Mesenchymal stem cell (in vitro differentiated cells and primary cell): ENCODE results near the gene LRP1B.
A peak's percentile ranks its signal among the peaks of the same experiment; 100 is the strongest.

Experiments
- DNase-seq: peaks from one replicate; pipeline ENCODE4 v3.0.0-alpha.2; 2013
- H2AFZ ChIP-seq: one replicate; pipeline ENCODE4 v1.6.1; 2013; ENCODE audit warnings: low read depth, mild to moderate bottlenecking, control low read depth, inconsistent platforms, low read length, moderate library complexity
- H2AK5ac ChIP-seq: 2 replicates; pipeline ENCODE4 v1.6.1; 2013; ENCODE audit warnings: low read length, moderate library complexity, mild to moderate bottlenecking, inconsistent platforms; ENCODE audit not compliant: severe bottlenecking
- H2BK120ac ChIP-seq: one replicate; pipeline ENCODE4 v1.6.1; 2013; ENCODE audit warnings: low read depth, mild to moderate bottlenecking, inconsistent platforms, low read length, moderate library complexity
- H2BK12ac ChIP-seq, 2 experiments: one replicate each; pipeline ENCODE4 v1.6.1; 2013; ENCODE audit warnings: inconsistent platforms in 2 of 2, low read length in 2 of 2, mild to moderate bottlenecking in 2 of 2, moderate library complexity in 2 of 2, control low read depth in 1 of 2
- H2BK15ac ChIP-seq: one replicate; pipeline ENCODE4 v1.6.1; 2013; ENCODE audit warnings: mild to moderate bottlenecking, low read depth, inconsistent platforms; ENCODE audit not compliant: poor library complexity, severe bottlenecking
- H2BK5ac ChIP-seq: 2 replicates; pipeline ENCODE4 v1.6.1; 2013; ENCODE audit warnings: low read depth, mild to moderate bottlenecking, low read length, control low read depth, inconsistent platforms; ENCODE audit not compliant: poor library complexity, severe bottlenecking
- H3K14ac ChIP-seq, 2 experiments: one replicate each; pipeline ENCODE4 v1.6.1; 2013; ENCODE audit warnings: inconsistent platforms in 2 of 2, low read length in 2 of 2, control low read depth in 1 of 2, mild to moderate bottlenecking in 1 of 2, moderate library complexity in 1 of 2
- H3K18ac ChIP-seq, 2 experiments: one replicate each; pipeline ENCODE4 v1.6.1; 2013; ENCODE audit warnings: inconsistent platforms in 2 of 2, low read length in 2 of 2, control low read depth in 1 of 2, low read depth in 1 of 2, mild to moderate bottlenecking in 1 of 2
- H3K23ac ChIP-seq, 2 experiments: one replicate each; pipeline ENCODE4 v1.6.1; 2013; ENCODE audit warnings: inconsistent platforms in 2 of 2, low read length in 2 of 2, mild to moderate bottlenecking in 2 of 2, moderate library complexity in 2 of 2, control low read depth in 1 of 2
- H3K27ac ChIP-seq: 2 replicates; pipeline ENCODE4 v1.5.1; 2013; ENCODE audit warnings: mild to moderate bottlenecking, moderate library complexity, low read length, control low read depth, inconsistent platforms; ENCODE audit not compliant: poor library complexity, severe bottlenecking
- H3K27me3 ChIP-seq, 2 experiments: 2 replicates each; pipeline versions ENCODE4 v1.6.1 to v1.7.0; 2013; ENCODE audit warnings: low read length in 2 of 2, mild to moderate bottlenecking in 2 of 2, moderate library complexity in 2 of 2, control low read depth in 1 of 2, inconsistent platforms in 1 of 2; ENCODE audit not compliant: control insufficient read depth in 1 of 2, insufficient read depth in 1 of 2
- H3K36me3 ChIP-seq, 2 experiments: 2 replicates each; pipeline versions ENCODE4 v1.6.1 to v1.7.0; 2013; ENCODE audit warnings: low read length in 2 of 2, control low read depth in 1 of 2, inconsistent platforms in 1 of 2, low read depth in 1 of 2, mild to moderate bottlenecking in 1 of 2; ENCODE audit not compliant: insufficient read depth in 2 of 2, control insufficient read depth in 1 of 2
- H3K4ac ChIP-seq, 2 experiments: one replicate each; pipeline ENCODE4 v1.6.1; 2013; ENCODE audit warnings: inconsistent platforms in 2 of 2, low read length in 2 of 2, mild to moderate bottlenecking in 2 of 2, moderate library complexity in 2 of 2, control low read depth in 1 of 2, low read depth in 1 of 2
- H3K4me1 ChIP-seq: 2 replicates; pipeline ENCODE4 v1.6.1; 2013; ENCODE audit warnings: low read depth, low read length, control low read depth; ENCODE audit not compliant: control insufficient read depth, insufficient read depth
- H3K4me2 ChIP-seq: 2 replicates; pipeline ENCODE4 v1.6.1; 2013; ENCODE audit warnings: low read length, mild to moderate bottlenecking, inconsistent platforms; ENCODE audit not compliant: poor library complexity, severe bottlenecking
- H3K4me3 ChIP-seq, 2 experiments: 2 replicates each; pipeline versions ENCODE4 v1.5.1 to v1.7.0; 2013; ENCODE audit warnings: low read length in 2 of 2, mild to moderate bottlenecking in 2 of 2, control low read depth in 1 of 2, low read depth in 1 of 2; ENCODE audit not compliant: insufficient read depth in 1 of 2
- H3K79me1 ChIP-seq: replicated peaks from 2 replicates; pipeline ENCODE4 v1.6.1; 2013; ENCODE audit warnings: mild to moderate bottlenecking, control low read depth, low read length, inconsistent platforms; ENCODE audit not compliant: poor library complexity, severe bottlenecking
- H3K9ac ChIP-seq: 2 replicates; pipeline ENCODE4 v1.7.0; 2013; ENCODE audit warnings: mild to moderate bottlenecking, low read length, moderate library complexity
- H3K9me3 ChIP-seq: 2 replicates; pipeline ENCODE4 v1.7.0; 2013; ENCODE audit warnings: mild to moderate bottlenecking, low read length; ENCODE audit not compliant: control insufficient read depth
- H4K8ac ChIP-seq: one replicate; pipeline ENCODE4 v1.6.1; 2013; ENCODE audit warnings: inconsistent platforms, mild to moderate bottlenecking, low read length, moderate library complexity
- H4K91ac ChIP-seq: one replicate; pipeline ENCODE4 v1.6.1; 2013; ENCODE audit warnings: mild to moderate bottlenecking, low read length, inconsistent platforms
- WGBS: methylation state at CpG from one replicate; pipeline ENCODE4 v1.1.7; 2013; ENCODE audit warnings: mixed read lengths; 5-methylcytosine and 5-hydroxymethylcytosine counted together

Gene LRP1B

DNA sequence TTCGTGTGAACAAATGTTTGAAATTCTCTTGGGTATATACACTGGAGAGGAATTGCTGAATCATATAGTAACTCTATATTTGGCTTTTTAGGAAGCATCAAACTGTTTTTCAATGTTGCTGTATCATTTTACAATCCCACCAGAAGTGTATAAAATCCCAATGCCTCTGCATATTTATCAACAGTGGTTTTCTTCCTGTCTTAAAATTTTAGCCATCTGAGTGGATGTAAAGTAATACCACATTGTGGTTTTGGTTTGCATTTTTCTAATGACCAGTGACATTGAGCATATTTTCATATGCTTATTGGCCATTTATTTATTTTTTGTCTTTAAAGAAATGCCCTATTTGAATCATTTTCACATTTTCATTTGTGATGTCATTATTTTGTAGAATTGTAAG is 22.8 kb upstream of the LRP1B start:
- H3K4me3 ChIP-seq, result no peak overlapping the region
- DNase-seq, result no peak
- H3K18ac ChIP-seq, result no peak overlapping the region
- no peaks in the 10 kb centered on the region for H3K79me1 ChIP-seq
- H4K91ac ChIP-seq, result no peak overlapping the region
- H3K4me1 ChIP-seq, result no peaks in the 10 kb centered on the region
- no peak overlapping the region for H3K23ac ChIP-seq
- no peaks in the 10 kb centered on the region for H3K9me3 ChIP-seq
- no peak overlapping the region for H3K14ac ChIP-seq
- H3K9ac ChIP-seq, result no peak overlapping the region
- no peak overlapping the region for H2AK5ac ChIP-seq
- no peak overlapping the region for H2BK12ac ChIP-seq
- H3K27me3 ChIP-seq, result no peaks in the 10 kb centered on the region
- H3K27ac ChIP-seq, result no peak overlapping the region
- no peaks in the 10 kb centered on the region for H3K36me3 ChIP-seq
- 71% methylated on average over 1 of the region's 1 CpG for WGBS
- H2BK15ac ChIP-seq, result no peak overlapping the region
- no peak overlapping the region for H4K8ac ChIP-seq
- no peak overlapping the region for H2BK120ac ChIP-seq
- H3K4ac ChIP-seq, result no peak overlapping the region
- H2AFZ ChIP-seq, result no peak overlapping the region
- H2BK5ac ChIP-seq, result no peak overlapping the region
- H3K4me2 ChIP-seq, result no peak overlapping the region

DNA sequence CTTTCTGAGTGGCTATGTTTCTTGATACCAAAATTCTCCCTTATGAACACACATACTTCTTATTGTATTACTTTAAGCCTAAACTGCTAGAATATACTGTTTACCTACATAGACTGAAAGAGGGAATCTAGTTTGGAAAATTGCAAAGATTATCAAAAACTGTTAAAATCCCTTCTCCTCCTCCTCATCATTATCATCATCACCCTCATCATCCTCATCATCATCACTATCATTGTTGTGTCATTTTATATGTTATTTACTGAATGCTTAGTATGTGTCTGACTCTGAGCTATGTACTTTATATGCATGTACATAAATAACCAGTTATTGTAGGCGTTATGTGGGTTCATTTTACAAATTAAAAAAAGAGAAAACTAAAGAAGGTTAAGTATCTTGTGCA is 19.6 kb upstream of the LRP1B start:
- no peak overlapping the region for H3K18ac ChIP-seq
- H3K9me3 ChIP-seq, result no peaks in the 10 kb centered on the region
- H2BK15ac ChIP-seq, result no peak overlapping the region
- H3K9ac ChIP-seq, result no peak overlapping the region
- H3K4me3 ChIP-seq, result no peak overlapping the region
- H3K27me3 ChIP-seq, result no peaks in the 10 kb centered on the region
- no peak overlapping the region for H2AK5ac ChIP-seq
- H3K36me3 ChIP-seq, result no peaks in the 10 kb centered on the region
- no peak overlapping the region for H3K4ac ChIP-seq
- no peak overlapping the region for H3K27ac ChIP-seq
- no peak overlapping the region for H4K91ac ChIP-seq
- H2BK12ac ChIP-seq, result no peak overlapping the region
- H2BK5ac ChIP-seq, result no peak overlapping the region
- no peak overlapping the region for H3K23ac ChIP-seq
- H4K8ac ChIP-seq, result no peak overlapping the region
- H3K4me1 ChIP-seq, result no peaks in the 10 kb centered on the region
- H2BK120ac ChIP-seq, result no peak overlapping the region
- no peak overlapping the region for H3K14ac ChIP-seq
- no CpG with 5 or more reads among the region's 1 CpG for WGBS
- no peaks in the 10 kb centered on the region for H3K79me1 ChIP-seq
- H2AFZ ChIP-seq, result no peak overlapping the region
- DNase-seq, result no peak
- no peak overlapping the region for H3K4me2 ChIP-seq

- no peak overlapping the region for H4K8ac ChIP-seq
- H3K4ac ChIP-seq, result no peak overlapping the region
- no peak overlapping the region for H3K23ac ChIP-seq
- H3K18ac ChIP-seq, result no peak overlapping the region
- H3K27me3 ChIP-seq, result no peaks in the 10 kb centered on the region
- H3K4me1 ChIP-seq, result no peaks in the 10 kb centered on the region
- no peak overlapping the region for H3K4me3 ChIP-seq
- H2AK5ac ChIP-seq, result no peak overlapping the region
- no peak overlapping the region for H3K4me2 ChIP-seq
- H3K36me3 ChIP-seq, result no peaks in the 10 kb centered on the region
- no peak overlapping the region for H2BK15ac ChIP-seq
- no peak overlapping the region for H4K91ac ChIP-seq
- H2BK120ac ChIP-seq, result no peak overlapping the region
- H3K9ac ChIP-seq, result no peak overlapping the region
- H2BK5ac ChIP-seq, result no peak overlapping the region
- no peaks in the 10 kb centered on the region for H3K79me1 ChIP-seq
- 85% methylated on average over 2 of the region's 2 CpGs for WGBS
- no peak overlapping the region for H3K27ac ChIP-seq
- no peak for DNase-seq
- no peak overlapping the region for H2BK12ac ChIP-seq
- no peak overlapping the region for H3K14ac ChIP-seq
- H2AFZ ChIP-seq, result no peak overlapping the region
- no peaks in the 10 kb centered on the region for H3K9me3 ChIP-seq
These were observed 13.7 kb upstream of the LRP1B start for GRCh38 chr2:142144547-142144946.

DNA sequence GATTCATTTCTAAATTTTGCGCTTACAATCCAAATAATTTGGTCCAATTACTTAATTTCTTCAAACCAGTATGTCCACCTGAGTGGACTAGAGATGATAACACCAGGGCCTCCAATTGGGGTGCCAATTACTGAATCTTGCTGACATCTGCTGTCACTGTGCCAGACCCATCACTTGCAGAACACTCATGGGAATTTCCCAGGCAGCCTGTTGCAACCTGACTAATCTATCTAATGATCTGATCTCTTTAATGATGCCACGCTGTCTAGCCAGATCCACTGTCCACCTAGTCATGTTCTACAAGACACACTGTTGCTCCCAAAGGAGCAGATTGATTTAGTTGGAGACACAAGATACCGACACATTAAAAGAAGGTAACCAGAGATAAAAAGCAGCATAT is 11.8 kb upstream of the LRP1B start:
- Histone ChIP-seq H3K36me3 (no peaks in the 10 kb centered on the region), H2BK12ac (no peak overlapping the region), H4K91ac (no peak overlapping the region), H3K27ac (no peak overlapping the region), H2AK5ac (no peak overlapping the region), H3K4me2 (no peak overlapping the region), H3K4ac (no peak overlapping the region), H3K79me1 (no peaks in the 10 kb centered on the region), H3K9me3 (no peaks in the 10 kb centered on the region), H3K18ac (no peak overlapping the region), H3K27me3 (peaks cover 0 to 3% of the 10 kb centered on the region in 2 experiments), H3K23ac (no peak overlapping the region), H2BK120ac (peak overlapping the region; percentile 49), H3K4me3 (no peak overlapping the region), H4K8ac (no peak overlapping the region), H2BK15ac (no peak overlapping the region), H2BK5ac (no peak overlapping the region), H3K14ac (no peak overlapping the region), H2AFZ (no peak overlapping the region), H3K9ac (no peak overlapping the region), H3K4me1 (no peaks in the 10 kb centered on the region)
- DNase-seq, result peak; percentile 43
- WGBS, result 87% methylated on average over 2 of the region's 3 CpGs
